Measurements from ENCODE around the gene SLC4A11.
A peak's percentile ranks its signal among the peaks of the same experiment; 100 is the strongest.

The SLC4A11 gene

DNA sequence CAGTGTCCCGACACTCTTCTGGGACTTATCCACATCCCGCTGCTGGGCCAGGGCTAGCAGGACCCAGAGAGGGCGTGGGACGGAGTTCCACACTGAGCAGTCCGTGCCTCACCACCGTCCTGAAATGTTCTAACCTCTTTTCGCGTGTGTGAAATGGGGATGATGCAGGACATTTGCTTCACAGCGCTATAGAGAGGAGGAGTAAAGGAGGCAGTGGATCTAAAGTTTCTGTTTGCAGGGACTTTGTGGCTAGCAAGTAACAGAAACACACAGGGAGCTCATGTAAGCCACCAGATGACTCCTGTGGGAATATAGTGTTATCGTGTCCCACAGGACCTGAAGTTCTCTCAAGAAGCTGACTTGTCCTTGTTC is 29.1 kb downstream of the SLC4A11 start:
- H3K4me3 ChIP-seq (ENCODE audit: low read length) = peak overlapping the region; percentile 91
- TF ChIP-seq, protein P1, sequence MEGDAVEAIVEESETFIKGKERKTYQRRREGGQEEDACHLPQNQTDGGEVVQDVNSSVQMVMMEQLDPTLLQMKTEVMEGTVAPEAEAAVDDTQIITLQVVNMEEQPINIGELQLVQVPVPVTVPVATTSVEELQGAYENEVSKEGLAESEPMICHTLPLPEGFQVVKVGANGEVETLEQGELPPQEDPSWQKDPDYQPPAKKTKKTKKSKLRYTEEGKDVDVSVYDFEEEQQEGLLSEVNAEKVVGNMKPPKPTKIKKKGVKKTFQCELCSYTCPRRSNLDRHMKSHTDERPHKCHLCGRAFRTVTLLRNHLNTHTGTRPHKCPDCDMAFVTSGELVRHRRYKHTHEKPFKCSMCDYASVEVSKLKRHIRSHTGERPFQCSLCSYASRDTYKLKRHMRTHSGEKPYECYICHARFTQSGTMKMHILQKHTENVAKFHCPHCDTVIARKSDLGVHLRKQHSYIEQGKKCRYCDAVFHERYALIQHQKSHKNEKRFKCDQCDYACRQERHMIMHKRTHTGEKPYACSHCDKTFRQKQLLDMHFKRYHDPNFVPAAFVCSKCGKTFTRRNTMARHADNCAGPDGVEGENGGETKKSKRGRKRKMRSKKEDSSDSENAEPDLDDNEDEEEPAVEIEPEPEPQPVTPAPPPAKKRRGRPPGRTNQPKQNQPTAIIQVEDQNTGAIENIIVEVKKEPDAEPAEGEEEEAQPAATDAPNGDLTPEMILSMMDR (conservative IDR thresholded peaks at IDR 0.05; ENCODE audit: low read length) = no peak
- DNase-seq (ENCODE audit: low read depth) = peak; percentile 24

DNA sequence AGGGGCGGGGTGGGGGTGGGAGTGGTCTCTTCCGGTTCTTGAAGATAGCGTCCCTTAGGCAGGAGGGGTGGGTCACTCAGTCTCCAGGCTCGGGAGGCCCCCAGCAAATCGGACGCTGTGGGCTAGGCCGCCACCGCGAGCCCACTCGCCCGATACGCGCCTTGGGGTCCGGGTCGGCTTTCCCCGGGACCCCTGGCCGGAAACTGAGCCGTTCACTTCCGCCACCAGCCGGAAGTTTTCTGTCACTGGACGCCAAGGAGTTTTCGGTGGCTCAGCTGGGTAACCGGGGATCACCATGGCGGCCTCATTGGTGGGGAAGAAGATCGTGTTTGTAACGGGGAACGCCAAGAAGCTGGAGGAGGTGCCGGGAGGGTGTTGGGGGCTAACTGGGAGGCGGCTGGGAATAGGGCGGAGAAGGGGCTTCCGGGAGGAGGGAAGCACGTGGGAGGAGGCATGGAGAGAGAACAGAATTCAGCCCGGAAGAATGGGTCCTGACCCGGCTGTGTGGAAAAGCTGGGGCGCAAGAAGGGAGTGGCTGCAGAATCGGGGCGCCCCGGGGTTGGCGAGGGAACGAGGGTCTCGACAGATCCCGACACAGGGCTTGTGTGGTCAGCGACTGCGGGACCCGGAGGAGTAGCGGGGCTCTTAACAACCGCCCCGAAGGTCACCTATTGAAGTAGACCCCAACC is 29.6 kb downstream of the SLC4A11 start, which contains the start of gene ITPA:
TSS of gene ITPA (plus strand) at position 242 of the 689 bp plus-strand sequence. CDS start at position 296, 54 bp downstream.
- H3K4me3 ChIP-seq (ENCODE audit: low read length) = peak within 1 kb of the TSS; percentile 91
- TF ChIP-seq, protein P1 (conservative IDR thresholded peaks at IDR 0.05; ENCODE audit: low read length) = no peak
- peak; percentile 37 for DNase-seq (ENCODE audit: low read depth)

DNA sequence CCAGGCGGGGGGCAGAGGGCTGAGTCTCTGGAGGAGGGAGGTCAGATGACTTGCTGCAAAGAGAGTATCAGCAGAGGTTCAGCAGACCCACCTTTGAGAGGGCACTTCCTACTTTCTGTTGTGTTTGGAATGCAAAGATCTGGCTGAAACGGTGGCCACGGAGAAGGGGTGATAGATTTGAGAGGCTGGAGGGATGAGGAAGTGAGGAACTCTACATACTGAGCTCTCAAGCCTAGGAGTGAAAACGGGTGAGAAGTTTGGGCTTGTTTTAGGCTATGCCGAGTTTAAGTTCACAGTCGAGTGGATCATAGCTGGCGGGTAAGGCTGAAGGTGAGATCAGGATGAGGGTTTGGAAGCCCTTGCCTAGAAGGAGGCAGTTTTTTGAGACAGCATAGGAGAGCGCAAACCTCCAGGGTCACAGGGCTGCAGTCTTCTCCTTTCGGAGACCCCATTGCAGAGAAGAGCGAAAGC is 30.2 kb downstream of the SLC4A11 start:
- DNase-seq (ENCODE audit: low read depth) = no peak
- peak overlapping the region; percentile 91 for H3K4me3 ChIP-seq (ENCODE audit: low read length)
- TF ChIP-seq, protein P1 (conservative IDR thresholded peaks at IDR 0.05; ENCODE audit: low read length) = no peak

DNA sequence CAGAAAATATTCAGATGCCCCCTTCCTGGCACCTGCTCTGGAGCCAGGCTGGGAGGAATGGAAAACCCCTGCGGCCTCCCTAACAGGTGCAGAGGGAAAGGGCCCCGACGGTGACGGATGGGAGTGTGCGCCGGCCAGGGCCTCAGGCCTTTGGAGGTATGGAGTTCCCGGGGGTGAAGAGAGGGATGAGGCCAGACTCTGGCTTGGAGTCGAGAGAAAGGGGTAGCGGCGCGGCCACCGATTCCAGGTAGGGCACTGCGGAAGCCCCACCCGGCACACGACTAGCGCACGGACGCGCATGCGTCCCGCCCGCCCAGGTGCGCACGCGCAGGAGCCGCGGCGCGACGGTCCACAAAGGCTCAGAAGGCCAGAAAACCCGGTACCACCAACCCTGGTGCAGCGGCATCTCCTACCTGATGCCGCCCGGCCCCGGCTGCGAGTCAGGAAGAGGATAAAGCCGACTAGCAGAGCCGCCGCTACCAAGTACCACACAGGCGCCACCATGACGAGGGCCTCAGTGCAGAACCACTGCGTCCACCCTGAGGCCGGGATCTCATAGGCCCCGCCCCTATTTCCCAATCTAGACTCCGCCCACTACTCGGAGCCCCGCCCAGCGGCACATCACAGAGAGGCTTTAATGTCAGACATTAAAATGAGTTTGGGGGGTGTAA is 34.7 kb downstream of the SLC4A11 start, which contains the start of gene DDRGK1:
TSS of gene DDRGK1 (minus strand) at position 559 of the 671 bp plus-strand sequence. CDS start at position 504, 55 bp downstream.
- H3K4me3 ChIP-seq (ENCODE audit: low read length) = peak within 1 kb of the TSS; percentile 89
- peak; percentile 69 for DNase-seq (ENCODE audit: low read depth)
- TF ChIP-seq, protein P1 (conservative IDR thresholded peaks at IDR 0.05; ENCODE audit: low read length) = no peak

DNA sequence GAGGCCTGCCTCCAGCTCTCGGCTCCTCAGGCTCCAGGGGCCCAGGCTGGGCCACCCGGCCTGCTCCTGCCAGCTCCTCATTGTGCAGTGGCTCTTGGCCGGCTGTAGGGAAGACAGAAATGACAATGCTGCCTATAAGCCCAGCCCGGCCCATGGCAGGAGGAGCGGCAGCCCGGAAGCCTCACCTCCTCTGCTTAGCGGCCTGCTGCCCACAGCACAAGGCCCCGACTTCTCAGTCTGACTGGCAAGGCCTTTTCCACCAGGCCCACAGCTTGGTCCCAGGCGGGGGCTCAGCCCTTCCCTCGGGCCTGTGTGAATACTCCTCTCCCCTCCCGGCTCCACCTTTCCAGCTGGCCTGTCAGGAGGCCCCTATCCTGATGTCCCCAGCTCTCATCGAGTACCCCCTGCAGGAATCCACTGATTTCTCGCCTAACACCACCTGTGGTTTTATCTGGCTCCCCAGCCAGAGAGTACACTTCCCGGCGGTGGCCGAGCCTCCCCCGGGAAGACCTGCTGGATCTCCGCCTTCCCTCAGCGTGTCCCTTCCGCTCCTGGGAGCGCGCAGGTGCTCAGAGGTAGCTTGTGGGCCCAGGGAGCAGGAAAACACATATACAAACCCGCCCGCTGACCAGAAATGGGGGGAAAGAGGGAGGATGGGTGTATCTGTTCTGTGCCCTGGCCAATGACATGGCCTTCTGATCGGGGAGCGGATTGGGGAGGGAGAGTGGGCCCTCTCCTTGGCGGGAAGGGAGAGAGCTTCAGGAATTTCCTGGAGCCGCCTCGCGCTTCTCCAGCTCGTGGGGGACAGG is 35.5 kb downstream of the SLC4A11 start:
- peak; percentile 51 for DNase-seq (ENCODE audit: low read depth)
- H3K4me3 ChIP-seq (ENCODE audit: low read length) = peak overlapping the region; percentile 89
- TF ChIP-seq, protein P1 (conservative IDR thresholded peaks at IDR 0.05; ENCODE audit: low read length) = no peak

DNA sequence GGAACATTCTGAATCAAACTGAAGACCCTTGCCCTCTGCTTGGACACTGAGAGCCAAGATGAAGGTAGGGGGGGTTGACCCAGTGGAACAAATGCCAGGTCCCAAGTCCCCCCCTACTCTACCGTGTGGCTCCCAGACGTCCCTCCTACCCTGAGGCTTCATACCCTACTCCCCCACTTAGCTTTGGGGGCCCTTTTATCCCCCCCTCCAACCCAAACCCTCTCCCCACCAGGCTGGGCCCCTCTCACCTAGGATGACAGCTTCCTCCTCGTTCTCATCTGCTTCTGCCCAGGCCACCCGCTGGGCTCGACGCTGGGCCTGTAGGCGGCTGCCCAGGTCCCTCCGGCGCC is 36.0 kb downstream of the SLC4A11 start:
- TF ChIP-seq, protein P1 (conservative IDR thresholded peaks at IDR 0.05; ENCODE audit: low read length) = no peak
- no peak for DNase-seq (ENCODE audit: low read depth)
- peak overlapping the region; percentile 89 for H3K4me3 ChIP-seq (ENCODE audit: low read length)

Data from AG10803 (cell line).